WTC11 (cell line): ENCODE data around the gene FHIT. TPM values are rescaled to one million over a fixed set of nuclear protein-coding genes. Genes with fewer than 3 reads are reported as not detected.

ENCODE experiments used
- ATAC-seq: fragments of 200-7000 bp; cut with Tn5 transposase; 2 replicates; pipeline ENCODE4 v1.10.0; 2021; ENCODE audit warnings: mild to moderate bottlenecking, moderate library complexity
- CTCF ChIA-PET: fragments of 300-600 bp; sonication (Branson Sonifier 250); formaldehyde crosslinking; loops from one replicate; lab custom pipeline; 2021; ENCODE audit warnings: antibody characterized with exemption; lab: Charles Lee
- POLR2A ChIA-PET: fragments of 350-600 bp; sonication (Branson Sonifier 250); formaldehyde crosslinking; loops from one replicate; lab custom pipeline; 2021; ENCODE audit warnings: antibody characterized with exemption; lab: Charles Lee
- DNase-seq: peaks from one replicate; pipeline ENCODE4 v3.0.0; 2021; ENCODE audit warnings: low spot score
- H3K27ac Mint-ChIP-seq: 2 replicates; pipeline ENCODE4 v1.8.0; 2021; ENCODE audit warnings: mixed read lengths
- H3K27me3 Mint-ChIP-seq: 2 replicates; pipeline ENCODE4 v1.8.0; 2021; ENCODE audit warnings: low read depth, mild to moderate bottlenecking, moderate library complexity, mixed read lengths
- H3K36me3 Mint-ChIP-seq: 2 replicates; pipeline ENCODE4 v1.8.0; 2021; ENCODE audit warnings: mixed read lengths
- H3K4me1 Mint-ChIP-seq: 2 replicates; pipeline ENCODE4 v1.8.0; 2022; ENCODE audit warnings: mixed read lengths
- H3K4me3 Mint-ChIP-seq: 2 replicates; pipeline ENCODE4 v1.8.0; 2021; ENCODE audit warnings: mild to moderate bottlenecking, moderate library complexity, mixed read lengths
- H3K9me3 Mint-ChIP-seq: 2 replicates; pipeline ENCODE4 v1.8.0; 2021; ENCODE audit warnings: mixed read lengths
- CDX4 ChIP-seq: fragments of 250-450 bp; sonication (Bioruptor Pico); IDR thresholded peaks from 2 replicates; pipeline ENCODE4 v1.9.0; 2021; ENCODE audit warnings: moderate library complexity, mild to moderate bottlenecking, inconsistent platforms, borderline replicate concordance
- E2F1 ChIP-seq: sonication (generic); formaldehyde crosslinking; IDR thresholded peaks from 2 replicates; pipeline ENCODE4 v1.8.0; 2022; ENCODE audit warnings: mild to moderate bottlenecking, missing genetic modification reagents
- E2F4 ChIP-seq: sonication (generic); formaldehyde crosslinking; IDR thresholded peaks from 2 replicates; pipeline ENCODE4 v1.8.1; 2022; ENCODE audit warnings: low read depth, mild to moderate bottlenecking, moderate library complexity, missing genetic modification reagents, borderline replicate concordance
- GABPB1 ChIP-seq: sonication (generic); formaldehyde crosslinking; IDR thresholded peaks from 2 replicates; pipeline ENCODE4 v1.8.1; 2023; ENCODE audit warnings: mild to moderate bottlenecking, missing genetic modification reagents
- GRHL2 ChIP-seq: fragments of 250-450 bp; sonication (Bioruptor Pico); IDR thresholded peaks from 2 replicates; pipeline ENCODE4 v1.8.0; 2022; ENCODE audit warnings: mild to moderate bottlenecking, moderate library complexity; ENCODE audit not compliant: insufficient replicate concordance, severe bottlenecking
- KAT7 ChIP-seq: sonication (generic); formaldehyde crosslinking; IDR thresholded peaks from 2 replicates; pipeline ENCODE4 v1.8.1; 2023; ENCODE audit warnings: missing genetic modification reagents, mild to moderate bottlenecking, borderline replicate concordance
- NFE2L1 ChIP-seq: sonication (generic); formaldehyde crosslinking; IDR thresholded peaks from 2 replicates; pipeline ENCODE4 v1.8.1; 2023; ENCODE audit warnings: missing genetic modification reagents
- PREB ChIP-seq: sonication (generic); formaldehyde crosslinking; IDR thresholded peaks from 2 replicates; pipeline ENCODE4 v1.8.1; 2022; ENCODE audit warnings: mild to moderate bottlenecking, missing genetic modification reagents, moderate library complexity, borderline replicate concordance
- SOX15 ChIP-seq: fragments of 250-450 bp; sonication (Bioruptor Pico); IDR thresholded peaks from 2 replicates; pipeline ENCODE4 v1.9.0; 2021; ENCODE audit warnings: mild to moderate bottlenecking
- TEAD1 ChIP-seq: sonication (generic); formaldehyde crosslinking; IDR thresholded peaks from 2 replicates; pipeline ENCODE4 v1.8.0; 2022; ENCODE audit warnings: mild to moderate bottlenecking, missing genetic modification reagents
- ZBTB21 ChIP-seq: sonication (generic); formaldehyde crosslinking; IDR thresholded peaks from 2 replicates; pipeline ENCODE4 v1.8.1; 2023; ENCODE audit warnings: mild to moderate bottlenecking, missing genetic modification reagents, borderline replicate concordance
- ZNF423 ChIP-seq: fragments of 250-450 bp; sonication (Bioruptor Pico); IDR thresholded peaks from 2 replicates; pipeline ENCODE4 v2.1.2; 2022; ENCODE audit warnings: mild to moderate bottlenecking, moderate library complexity
- total RNA-seq: library from RNA; stranded (reverse); gene quantifications from 3 replicates; pipeline ENCODE4 v1.2.3, GENCODE V29; 2021
- TF ChIP-seq, protein P1 (sequence below): fragments of 250-450 bp; sonication (Bioruptor Pico); conservative IDR thresholded peaks from 2 replicates; pipeline ENCODE4 v1.9.0; 2021; ENCODE audit warnings: mild to moderate bottlenecking
- TF ChIP-seq, protein P2 (sequence below): sonication (generic); formaldehyde crosslinking; IDR thresholded peaks from 2 replicates; pipeline ENCODE4 v1.8.0; 2022; ENCODE audit warnings: mild to moderate bottlenecking, missing genetic modification reagents
- TF ChIP-seq, protein P3 (sequence below): sonication (generic); formaldehyde crosslinking; IDR thresholded peaks from 2 replicates; pipeline ENCODE4 v1.8.0; 2023; ENCODE audit warnings: mild to moderate bottlenecking, missing genetic modification reagents
- TF ChIP-seq, protein P4 (sequence below): sonication (generic); formaldehyde crosslinking; IDR thresholded peaks from 2 replicates; pipeline ENCODE4 v1.8.1; 2023; ENCODE audit warnings: mild to moderate bottlenecking, missing genetic modification reagents, moderate library complexity

The FHIT gene
- total RNA-seq, 1 experiment from 2014 or later: 2.6 TPM

DNA sequence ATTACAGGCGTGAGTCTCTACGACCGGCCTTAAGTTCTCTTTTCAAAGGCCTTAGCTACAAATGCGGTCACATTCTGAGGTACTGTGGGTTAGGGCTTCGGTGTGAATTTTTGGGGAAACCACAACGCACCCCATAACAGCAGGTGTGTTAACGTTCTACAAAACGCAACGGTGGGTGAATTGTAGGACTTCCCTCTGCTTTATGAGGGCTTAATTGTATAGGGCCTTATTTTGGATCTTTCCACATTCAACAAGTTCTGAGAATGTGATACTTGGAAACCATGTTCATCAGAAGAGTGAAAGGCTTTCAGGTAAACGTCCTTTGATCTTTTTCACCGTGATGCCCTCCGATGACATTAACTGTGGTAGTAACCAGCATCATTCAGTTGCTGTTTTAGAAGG lies 1202.8 kb downstream of the FHIT start (continued):
- TF ChIP-seq, protein P1, sequence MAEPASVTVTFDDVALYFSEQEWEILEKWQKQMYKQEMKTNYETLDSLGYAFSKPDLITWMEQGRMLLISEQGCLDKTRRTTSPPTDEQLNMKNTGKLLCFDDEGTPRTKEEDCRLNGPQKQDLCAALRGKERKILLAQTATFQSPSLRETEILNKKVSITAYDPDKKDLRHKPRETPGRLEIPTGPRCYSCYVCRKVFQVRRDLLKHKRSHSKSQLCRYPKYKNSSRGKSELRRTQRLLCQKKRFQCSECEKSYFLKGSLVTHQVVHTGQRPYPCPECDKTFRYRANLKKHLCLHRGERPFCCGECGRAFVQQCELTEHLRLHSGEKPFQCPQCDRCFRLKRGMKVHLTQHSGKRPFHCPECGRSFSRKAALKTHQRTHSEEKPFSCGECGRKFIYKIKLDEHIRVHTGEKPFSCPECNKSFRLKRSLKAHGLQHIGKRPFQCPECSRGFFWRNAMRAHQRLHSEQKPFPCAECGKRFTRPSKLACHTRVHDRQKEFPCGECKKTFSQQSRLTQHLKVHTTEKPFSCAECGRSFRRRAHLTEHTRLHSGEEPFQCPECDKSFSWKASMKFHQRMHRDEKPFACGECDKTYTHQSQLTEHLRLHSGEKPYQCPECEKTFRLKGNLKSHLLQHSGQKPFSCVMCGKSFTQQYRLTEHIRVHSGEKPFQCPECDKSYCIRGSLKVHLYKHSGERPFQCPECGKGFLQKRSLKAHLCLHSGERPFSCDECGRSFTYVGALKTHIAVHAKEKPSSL (CRISPR knock-in tag): no peak
- TF ChIP-seq, protein P2, sequence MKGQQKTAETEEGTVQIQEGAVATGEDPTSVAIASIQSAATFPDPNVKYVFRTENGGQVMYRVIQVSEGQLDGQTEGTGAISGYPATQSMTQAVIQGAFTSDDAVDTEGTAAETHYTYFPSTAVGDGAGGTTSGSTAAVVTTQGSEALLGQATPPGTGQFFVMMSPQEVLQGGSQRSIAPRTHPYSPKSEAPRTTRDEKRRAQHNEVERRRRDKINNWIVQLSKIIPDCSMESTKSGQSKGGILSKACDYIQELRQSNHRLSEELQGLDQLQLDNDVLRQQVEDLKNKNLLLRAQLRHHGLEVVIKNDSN (CRISPR knock-in tag): no peak
- TF ChIP-seq SOX15 (CRISPR knock-in tag) (no peak), ZBTB21 (no peak)
- TF ChIP-seq, protein P3, sequence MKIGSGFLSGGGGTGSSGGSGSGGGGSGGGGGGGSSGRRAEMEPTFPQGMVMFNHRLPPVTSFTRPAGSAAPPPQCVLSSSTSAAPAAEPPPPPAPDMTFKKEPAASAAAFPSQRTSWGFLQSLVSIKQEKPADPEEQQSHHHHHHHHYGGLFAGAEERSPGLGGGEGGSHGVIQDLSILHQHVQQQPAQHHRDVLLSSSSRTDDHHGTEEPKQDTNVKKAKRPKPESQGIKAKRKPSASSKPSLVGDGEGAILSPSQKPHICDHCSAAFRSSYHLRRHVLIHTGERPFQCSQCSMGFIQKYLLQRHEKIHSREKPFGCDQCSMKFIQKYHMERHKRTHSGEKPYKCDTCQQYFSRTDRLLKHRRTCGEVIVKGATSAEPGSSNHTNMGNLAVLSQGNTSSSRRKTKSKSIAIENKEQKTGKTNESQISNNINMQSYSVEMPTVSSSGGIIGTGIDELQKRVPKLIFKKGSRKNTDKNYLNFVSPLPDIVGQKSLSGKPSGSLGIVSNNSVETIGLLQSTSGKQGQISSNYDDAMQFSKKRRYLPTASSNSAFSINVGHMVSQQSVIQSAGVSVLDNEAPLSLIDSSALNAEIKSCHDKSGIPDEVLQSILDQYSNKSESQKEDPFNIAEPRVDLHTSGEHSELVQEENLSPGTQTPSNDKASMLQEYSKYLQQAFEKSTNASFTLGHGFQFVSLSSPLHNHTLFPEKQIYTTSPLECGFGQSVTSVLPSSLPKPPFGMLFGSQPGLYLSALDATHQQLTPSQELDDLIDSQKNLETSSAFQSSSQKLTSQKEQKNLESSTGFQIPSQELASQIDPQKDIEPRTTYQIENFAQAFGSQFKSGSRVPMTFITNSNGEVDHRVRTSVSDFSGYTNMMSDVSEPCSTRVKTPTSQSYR (CRISPR knock-in tag): no peak
- TF ChIP-seq, protein P4, sequence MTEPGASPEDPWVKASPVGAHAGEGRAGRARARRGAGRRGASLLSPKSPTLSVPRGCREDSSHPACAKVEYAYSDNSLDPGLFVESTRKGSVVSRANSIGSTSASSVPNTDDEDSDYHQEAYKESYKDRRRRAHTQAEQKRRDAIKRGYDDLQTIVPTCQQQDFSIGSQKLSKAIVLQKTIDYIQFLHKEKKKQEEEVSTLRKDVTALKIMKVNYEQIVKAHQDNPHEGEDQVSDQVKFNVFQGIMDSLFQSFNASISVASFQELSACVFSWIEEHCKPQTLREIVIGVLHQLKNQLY (CRISPR knock-in tag): no peak
- TF ChIP-seq, all 79 proteins: peak for 0

DNA sequence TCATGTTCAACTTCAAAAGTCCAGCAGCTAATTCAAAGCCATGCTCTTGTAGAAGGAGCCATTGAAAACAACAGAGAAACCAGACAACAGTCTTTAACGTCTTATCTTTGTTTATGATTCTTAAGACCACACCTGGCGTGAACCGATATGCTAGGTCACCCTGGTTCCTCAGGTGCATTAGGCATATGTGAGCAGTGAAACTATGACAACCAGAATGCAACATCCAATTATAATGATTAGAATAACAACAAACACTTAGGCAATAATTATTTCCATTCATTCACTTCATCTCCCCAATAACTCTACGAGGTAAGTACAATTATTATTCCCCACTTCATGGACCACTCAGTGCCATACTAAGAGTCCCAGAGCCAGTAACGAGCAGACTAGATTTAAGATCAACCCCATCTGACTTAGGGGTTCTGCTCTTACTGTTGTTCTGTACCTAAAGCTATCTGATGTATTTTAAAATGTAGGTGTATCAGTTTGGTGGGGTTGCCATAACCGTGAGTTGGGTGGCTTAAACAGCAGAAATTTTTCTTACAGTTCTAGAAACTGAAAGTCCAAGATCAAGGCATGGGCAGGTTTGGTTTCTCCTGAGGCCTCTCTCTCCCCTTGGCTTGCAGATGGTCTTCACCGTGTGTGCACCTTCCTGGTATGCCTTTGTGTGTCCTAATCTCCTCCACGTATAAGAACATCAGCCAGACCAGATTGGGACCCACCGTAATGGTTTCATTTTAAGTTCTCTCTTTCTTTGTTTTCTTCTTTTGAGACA lies 1203.6 kb downstream of the FHIT start:
- Mint-ChIP-seq H3K9me3 (peaks cover 21% of the 10 kb centered on the region), H3K27me3 (no peaks in the 10 kb centered on the region), H3K4me1 (0 out of 2 replicates have a peak, but pooled peaks cover 3% of the 10 kb centered on the region), H3K4me3 (no peak overlapping the region), H3K27ac (no peak overlapping the region), H3K36me3 (peaks cover 8% of the 10 kb centered on the region)
- POLR2A ChIA-PET: no interaction called here
- DNase-seq (no peak), ATAC-seq (no peak)
- TF ChIP-seq ZNF423 (no peak), PREB (no peak), NFE2L1 (CRISPR knock-in tag) (no peak), E2F4 (CRISPR knock-in tag) (no peak), GABPB1 (CRISPR knock-in tag) (no peak), TEAD1 (CRISPR knock-in tag) (no peak), E2F1 (CRISPR knock-in tag) (no peak), KAT7 (CRISPR knock-in tag) (no peak), GRHL2 (CRISPR knock-in tag) (no peak), CDX4 (CRISPR knock-in tag) (no peak)
- TF ChIP-seq, protein P4 (CRISPR knock-in tag): no peak
- TF ChIP-seq, protein P3 (CRISPR knock-in tag): no peak
- CTCF ChIA-PET: no interaction called here
